ENCODE measurements around the gene CLDN20.

- TF ChIP-seq, protein P1, sequence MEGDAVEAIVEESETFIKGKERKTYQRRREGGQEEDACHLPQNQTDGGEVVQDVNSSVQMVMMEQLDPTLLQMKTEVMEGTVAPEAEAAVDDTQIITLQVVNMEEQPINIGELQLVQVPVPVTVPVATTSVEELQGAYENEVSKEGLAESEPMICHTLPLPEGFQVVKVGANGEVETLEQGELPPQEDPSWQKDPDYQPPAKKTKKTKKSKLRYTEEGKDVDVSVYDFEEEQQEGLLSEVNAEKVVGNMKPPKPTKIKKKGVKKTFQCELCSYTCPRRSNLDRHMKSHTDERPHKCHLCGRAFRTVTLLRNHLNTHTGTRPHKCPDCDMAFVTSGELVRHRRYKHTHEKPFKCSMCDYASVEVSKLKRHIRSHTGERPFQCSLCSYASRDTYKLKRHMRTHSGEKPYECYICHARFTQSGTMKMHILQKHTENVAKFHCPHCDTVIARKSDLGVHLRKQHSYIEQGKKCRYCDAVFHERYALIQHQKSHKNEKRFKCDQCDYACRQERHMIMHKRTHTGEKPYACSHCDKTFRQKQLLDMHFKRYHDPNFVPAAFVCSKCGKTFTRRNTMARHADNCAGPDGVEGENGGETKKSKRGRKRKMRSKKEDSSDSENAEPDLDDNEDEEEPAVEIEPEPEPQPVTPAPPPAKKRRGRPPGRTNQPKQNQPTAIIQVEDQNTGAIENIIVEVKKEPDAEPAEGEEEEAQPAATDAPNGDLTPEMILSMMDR (IDR thresholded peaks at IDR 0.05): no peak
- TF ChIP-seq POLR2A (IDR thresholded peaks at IDR 0.05): no peak
Observed at GRCh38 chr6:155250701-155251381, 13.0 kb upstream of the CLDN20 start.

Measured in lower leg skin (tissue), 3 donors.